Right atrium auricular region (tissue), 2 donors: Measurements from ENCODE around the gene RTN4R. TPM values are rescaled to one million over a fixed set of nuclear protein-coding genes. Genes with fewer than 3 reads are reported as not detected.

Experiments used
- DNase-seq: peaks from one replicate; pipeline ENCODE4 v3.0.0-alpha.2; 2019; ENCODE audit warnings: low spot score
- H3K27ac ChIP-seq, 2 donors: fragments of 200-600 bp; sonication (generic); 1 replicate in 1 of 2; 2 replicates in 1 of 2; pipeline ENCODE4 v1.5.1; 2016 to 2019
- H3K27me3 ChIP-seq, 2 donors: fragments of 200-600 bp; sonication (generic); one replicate each; pipeline versions ENCODE4 v1.5.1 to v1.6.0; 2017 to 2019
- H3K36me3 ChIP-seq: fragments of 200-600 bp; sonication (generic); one replicate; pipeline ENCODE4 v1.5.1; 2016
- H3K4me1 ChIP-seq, 2 donors: fragments of 200-600 bp; sonication (generic); one replicate each; pipeline versions ENCODE4 v1.5.1 to v1.6.0; 2017 to 2019
- H3K4me3 ChIP-seq, 2 donors: fragments of 200-600 bp; sonication (generic); 1 replicate in 1 of 2; 2 replicates in 1 of 2; pipeline ENCODE4 v1.5.1; 2017 to 2019; ENCODE audit warnings: mild to moderate bottlenecking in 1 of 2, moderate library complexity in 1 of 2
- H3K9me3 ChIP-seq, 2 donors: fragments of 200-600 bp; sonication (generic); one replicate each; pipeline ENCODE4 v1.5.1; 2019
- total RNA-seq, 2 donors: library from RNA; depleted of rRNA; stranded (reverse); fragments of >200 nt; gene quantifications; one replicate each; pipeline ENCODE4 v1.1.0, GENCODE V29; 2016
- TF ChIP-seq, protein P1 (sequence below), 2 donors: fragments of 200-600 bp; sonication (generic); IDR thresholded peaks; one replicate each; pipeline ENCODE4 v1.5.1; 2019; ENCODE audit warnings: antibody characterized with exemption in 2 of 2

The RTN4R gene
- total RNA-seq, 2 donors from 2014 or later = 1.0 to 2.0 TPM

DNA sequence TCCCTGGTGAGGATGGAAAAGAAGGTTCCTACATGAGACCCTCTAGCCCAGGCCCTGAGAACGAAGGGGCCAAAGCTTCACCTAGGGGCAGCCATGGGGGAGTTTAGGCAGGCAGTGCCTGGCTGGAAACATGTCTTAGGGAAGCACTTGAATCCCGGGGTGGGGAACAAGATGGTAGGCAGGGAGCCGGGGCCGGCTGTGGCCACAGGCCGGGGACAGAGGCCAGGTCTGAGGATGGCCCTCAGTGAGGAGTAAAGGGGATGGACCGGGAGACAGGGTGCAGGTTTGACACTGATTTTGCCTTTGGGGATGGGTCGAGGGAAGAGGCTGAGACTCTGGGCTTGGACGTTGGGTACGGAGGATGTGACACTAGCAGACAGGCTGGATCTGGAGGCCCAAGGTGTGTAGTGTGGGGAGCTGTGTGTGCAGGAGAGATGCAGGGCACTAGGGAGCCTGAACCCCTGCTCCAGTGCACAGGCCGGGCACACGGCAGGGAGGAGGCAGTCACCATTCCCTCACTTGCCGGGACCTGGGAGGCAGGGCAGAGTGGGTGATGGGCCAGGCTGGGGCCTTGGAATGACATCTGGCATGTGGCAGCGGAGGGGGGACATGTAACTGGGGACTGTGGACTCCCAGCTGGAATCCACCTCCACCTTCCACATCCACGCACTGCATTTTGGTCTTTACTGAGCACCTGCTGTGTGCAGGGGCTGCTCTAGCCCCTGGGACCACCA, 6.1 kb downstream of the RTN4R start:
- H3K4me1 ChIP-seq = peaks cover 0 to 2% of the 10 kb centered on the region in 2 donors
- TF ChIP-seq, protein P1, sequence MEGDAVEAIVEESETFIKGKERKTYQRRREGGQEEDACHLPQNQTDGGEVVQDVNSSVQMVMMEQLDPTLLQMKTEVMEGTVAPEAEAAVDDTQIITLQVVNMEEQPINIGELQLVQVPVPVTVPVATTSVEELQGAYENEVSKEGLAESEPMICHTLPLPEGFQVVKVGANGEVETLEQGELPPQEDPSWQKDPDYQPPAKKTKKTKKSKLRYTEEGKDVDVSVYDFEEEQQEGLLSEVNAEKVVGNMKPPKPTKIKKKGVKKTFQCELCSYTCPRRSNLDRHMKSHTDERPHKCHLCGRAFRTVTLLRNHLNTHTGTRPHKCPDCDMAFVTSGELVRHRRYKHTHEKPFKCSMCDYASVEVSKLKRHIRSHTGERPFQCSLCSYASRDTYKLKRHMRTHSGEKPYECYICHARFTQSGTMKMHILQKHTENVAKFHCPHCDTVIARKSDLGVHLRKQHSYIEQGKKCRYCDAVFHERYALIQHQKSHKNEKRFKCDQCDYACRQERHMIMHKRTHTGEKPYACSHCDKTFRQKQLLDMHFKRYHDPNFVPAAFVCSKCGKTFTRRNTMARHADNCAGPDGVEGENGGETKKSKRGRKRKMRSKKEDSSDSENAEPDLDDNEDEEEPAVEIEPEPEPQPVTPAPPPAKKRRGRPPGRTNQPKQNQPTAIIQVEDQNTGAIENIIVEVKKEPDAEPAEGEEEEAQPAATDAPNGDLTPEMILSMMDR (IDR thresholded peaks at IDR 0.05) = no peak
- no peaks in the 10 kb centered on the region for H3K36me3 ChIP-seq
- no peaks in the 10 kb centered on the region for H3K9me3 ChIP-seq
- H3K27me3 ChIP-seq = no peaks in the 10 kb centered on the region
- DNase-seq = no peak
- no peak overlapping the region for H3K27ac ChIP-seq
- H3K4me3 ChIP-seq = no peak overlapping the region

DNA sequence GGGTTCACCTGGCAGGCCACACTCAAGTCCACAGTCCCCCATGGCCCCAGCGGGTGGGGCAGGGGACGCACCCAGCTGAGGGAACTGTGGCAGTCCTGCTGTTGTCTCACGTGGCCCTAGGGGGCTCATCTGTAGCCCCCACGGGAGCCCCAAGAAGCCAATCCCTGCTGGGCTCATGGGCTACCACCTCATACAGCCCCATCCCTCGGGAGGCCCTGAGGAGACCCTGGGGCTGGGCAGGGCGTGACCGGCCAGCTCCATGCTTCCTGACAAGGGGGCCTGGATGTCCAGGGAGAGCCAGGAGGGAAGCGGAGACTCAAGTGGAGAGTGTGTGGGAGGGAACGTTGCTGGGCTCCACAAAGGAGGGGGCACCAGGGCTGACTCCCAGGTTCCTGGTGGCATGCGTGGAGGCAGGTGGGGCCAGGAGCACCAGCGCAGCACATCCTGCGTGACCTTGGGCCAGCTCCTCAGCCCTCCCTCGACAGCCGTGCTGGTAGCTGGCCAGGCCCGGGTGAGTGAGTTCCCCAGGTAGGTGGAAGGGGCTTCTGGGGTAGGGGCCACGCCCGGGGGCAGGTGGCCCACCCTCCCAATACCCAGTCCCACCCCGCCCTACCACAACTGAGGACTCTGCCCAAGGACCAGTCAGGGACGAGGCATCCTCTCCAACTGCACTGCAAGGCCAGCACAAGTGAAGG, 7.9 kb downstream of the RTN4R start:
- Histone ChIP-seq H3K4me1 (no peaks in the 10 kb centered on the region), H3K27me3 (no peaks in the 10 kb centered on the region), H3K4me3 (no peak overlapping the region), H3K36me3 (no peaks in the 10 kb centered on the region), H3K9me3 (no peaks in the 10 kb centered on the region), H3K27ac (no peak overlapping the region)
- TF ChIP-seq, protein P1 (IDR thresholded peaks at IDR 0.05) = no peak
- DNase-seq = no peak

DNA sequence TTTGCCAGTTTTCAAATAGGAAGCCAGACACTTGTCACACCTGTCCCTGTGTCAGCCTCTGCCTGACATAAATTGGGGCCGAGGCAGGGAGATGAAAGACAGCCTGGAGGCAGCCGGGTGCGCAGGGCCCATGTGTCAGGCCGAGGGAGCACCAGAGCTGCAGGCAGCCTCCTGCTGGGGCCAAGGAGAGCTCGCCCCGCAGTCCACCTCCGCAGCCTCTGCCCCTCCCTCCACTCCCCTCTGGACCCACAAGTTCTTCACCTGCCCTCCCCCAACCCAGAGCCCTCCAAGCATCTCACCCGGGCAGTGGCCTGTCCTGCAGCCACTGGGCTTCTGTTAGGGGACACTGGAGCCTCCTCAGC, 8.8 kb downstream of the RTN4R start:
- no peak for DNase-seq
- TF ChIP-seq, protein P1 (IDR thresholded peaks at IDR 0.05) = no peak

DNA sequence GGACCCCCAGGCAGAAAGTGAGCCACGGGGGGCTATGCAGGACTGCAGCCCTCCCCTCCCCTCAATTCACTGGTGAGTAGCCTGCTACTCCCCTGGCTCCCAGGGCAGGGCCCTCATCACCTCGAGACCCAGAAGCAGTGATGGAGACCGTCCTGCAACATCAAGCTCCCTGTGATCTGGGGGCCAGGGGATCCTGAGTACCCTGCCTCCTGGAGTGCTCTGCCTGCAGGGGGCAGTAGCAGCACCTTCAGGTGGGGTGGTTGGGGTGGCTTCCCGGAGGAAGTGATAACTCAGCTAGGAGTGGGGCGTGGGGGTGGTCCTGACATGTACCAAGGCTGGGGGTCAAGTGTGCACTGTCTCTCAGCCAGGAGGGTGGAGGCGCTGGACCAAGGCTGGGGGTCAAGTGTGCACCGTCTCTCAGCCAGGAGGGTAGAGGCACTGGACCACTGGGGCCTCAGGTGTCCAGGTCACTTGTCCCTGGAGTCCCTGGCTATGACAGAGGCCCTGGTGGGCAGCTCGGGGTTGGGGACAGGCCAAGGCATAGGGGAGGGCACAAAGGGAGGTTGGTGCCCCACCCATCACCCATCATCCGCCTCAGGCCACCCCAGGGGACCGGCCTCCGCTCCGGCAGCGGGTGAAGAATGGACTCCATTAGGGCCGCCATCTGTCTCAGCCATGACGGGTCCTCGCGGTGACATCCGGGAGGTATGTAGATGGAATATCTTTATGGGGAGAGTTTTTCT, 9.4 kb downstream of the RTN4R start:
- Histone ChIP-seq H3K27ac (no peak overlapping the region), H3K9me3 (no peaks in the 10 kb centered on the region), H3K36me3 (no peaks in the 10 kb centered on the region), H3K4me1 (no peaks in the 10 kb centered on the region), H3K4me3 (no peak overlapping the region), H3K27me3 (no peaks in the 10 kb centered on the region)
- TF ChIP-seq, protein P1 (IDR thresholded peaks at IDR 0.05) = no peak
- no peak for DNase-seq

More for the DNA sequence above, 8.8 kb downstream of the RTN4R start:
- no peaks in the 10 kb centered on the region for H3K9me3 ChIP-seq
- H3K4me1 ChIP-seq = no peaks in the 10 kb centered on the region
- H3K4me3 ChIP-seq = no peak overlapping the region
- no peak overlapping the region for H3K27ac ChIP-seq
- no peaks in the 10 kb centered on the region for H3K36me3 ChIP-seq
- H3K27me3 ChIP-seq = no peaks in the 10 kb centered on the region

DNA sequence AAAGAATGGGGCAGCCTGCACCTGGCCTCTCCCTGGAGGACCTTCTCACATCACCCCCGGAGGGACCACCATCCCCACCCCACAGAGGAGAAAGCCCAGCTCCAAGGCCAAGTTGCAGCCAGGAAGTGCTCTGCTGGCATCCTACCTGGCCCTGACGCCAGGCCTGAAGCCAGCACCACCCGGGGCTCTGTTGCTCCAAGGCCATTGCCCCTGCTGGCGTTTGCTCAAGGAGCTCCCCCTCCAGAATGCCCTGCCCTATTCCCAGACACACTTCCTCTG, 10.2 kb downstream of the RTN4R start:
- DNase-seq = no peak
- Histone ChIP-seq H3K27me3 (no peaks in the 10 kb centered on the region), H3K4me1 (no peaks in the 10 kb centered on the region), H3K9me3 (no peaks in the 10 kb centered on the region), H3K36me3 (no peaks in the 10 kb centered on the region), H3K4me3 (no peak overlapping the region), H3K27ac (no peak overlapping the region)
- TF ChIP-seq, protein P1 (IDR thresholded peaks at IDR 0.05) = no peak
